ENCODE measurements around the gene GRIK3.

The GRIK3 gene

GRCh38 chr1:36951761-36952160 is 82.6 kb downstream of the GRIK3 start:
- Histone ChIP-seq H3K4me3 (ENCODE audit: low read length) (no peak overlapping the region), H3K4me1 (ENCODE audit: insufficient read depth, low read length) (peaks cover 2% of the 10 kb centered on the region), H3K27me3 (ENCODE audit: insufficient read depth, low read length) (no peaks in the 10 kb centered on the region), H3K9me3 (ENCODE audit: low read length) (no peaks in the 10 kb centered on the region), H3K36me3 (ENCODE audit: insufficient read depth, low read length) (no peaks in the 10 kb centered on the region), H2AFZ (ENCODE audit: low read depth, low read length) (no peak overlapping the region)

GRCh38 chr1:36951292-36951750 is 83.0 kb downstream of the GRIK3 start:
- Histone ChIP-seq H3K27me3 (ENCODE audit: insufficient read depth, low read length) (no peaks in the 10 kb centered on the region), H3K4me1 (ENCODE audit: insufficient read depth, low read length) (peaks cover 2% of the 10 kb centered on the region), H3K36me3 (ENCODE audit: insufficient read depth, low read length) (no peaks in the 10 kb centered on the region), H2AFZ (ENCODE audit: low read depth, low read length) (no peak overlapping the region), H3K9me3 (ENCODE audit: low read length) (no peaks in the 10 kb centered on the region), H3K4me3 (ENCODE audit: low read length) (no peak overlapping the region)

DNA sequence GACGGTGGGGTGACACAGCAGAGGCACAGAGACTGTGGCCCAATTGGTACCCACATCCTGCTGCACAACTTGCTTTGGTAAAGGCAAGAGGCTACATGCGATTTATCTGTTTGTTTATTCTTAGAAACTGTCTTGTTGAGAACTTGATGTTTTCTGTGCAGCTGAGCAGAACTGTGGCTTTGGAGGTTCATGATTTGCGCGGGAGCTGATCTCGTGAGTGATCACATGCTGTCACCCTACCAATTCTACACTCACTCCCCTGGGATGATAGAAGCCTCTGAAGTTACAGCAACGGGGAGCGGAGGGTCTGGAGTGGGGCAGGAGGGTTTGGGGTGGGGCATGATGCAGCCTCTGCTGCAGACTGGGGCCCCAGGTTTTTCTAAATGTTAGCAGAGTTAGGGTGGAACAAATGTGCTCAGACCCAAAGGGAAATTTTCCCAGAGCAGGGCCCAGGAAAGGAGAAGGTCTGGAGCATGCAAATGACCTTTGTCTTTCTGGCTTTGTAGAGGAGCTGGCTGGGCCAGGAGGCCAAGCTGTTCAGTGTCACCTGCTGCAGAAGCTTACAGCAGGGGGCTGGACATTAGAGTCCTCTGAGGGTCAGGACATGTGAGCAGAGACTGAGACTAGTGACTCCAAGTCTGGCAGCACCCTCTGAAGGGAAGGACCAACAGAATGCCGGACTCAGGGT is 83.6 kb downstream of the GRIK3 start:
- Histone ChIP-seq H3K4me1 (ENCODE audit: insufficient read depth, low read length) (peaks cover 2% of the 10 kb centered on the region), H3K9me3 (ENCODE audit: low read length) (no peaks in the 10 kb centered on the region), H2AFZ (ENCODE audit: low read depth, low read length) (no peak overlapping the region)

DNA sequence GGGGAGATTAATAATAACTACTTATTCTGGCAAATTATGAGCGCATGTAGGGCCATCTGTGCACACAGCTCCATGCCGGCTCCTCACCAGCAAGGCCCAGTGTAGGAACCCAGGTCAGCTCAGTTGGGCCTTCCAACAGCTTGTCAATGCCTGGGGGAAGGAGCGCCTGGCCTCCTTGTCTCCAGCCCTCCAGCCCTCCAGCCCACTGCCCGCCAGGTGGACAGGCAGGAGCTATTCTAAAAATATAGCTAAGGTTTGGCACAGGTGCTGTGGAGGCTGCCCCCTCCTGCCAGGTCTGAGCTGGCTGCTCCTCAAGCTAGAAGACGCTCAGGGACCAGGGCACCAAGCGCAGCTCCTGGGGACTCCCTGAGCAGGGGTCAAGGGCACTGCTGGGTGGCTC is 85.7 kb downstream of the GRIK3 start:
- Histone ChIP-seq H3K27me3 (ENCODE audit: insufficient read depth, low read length) (no peaks in the 10 kb centered on the region), H3K36me3 (ENCODE audit: insufficient read depth, low read length) (no peaks in the 10 kb centered on the region), H2AFZ (ENCODE audit: low read depth, low read length) (no peak overlapping the region), H3K4me3 (ENCODE audit: low read length) (no peak overlapping the region), H3K4me1 (ENCODE audit: insufficient read depth, low read length) (peaks cover 2% of the 10 kb centered on the region), H3K9me3 (ENCODE audit: low read length) (no peaks in the 10 kb centered on the region)

More for the DNA sequence above, 83.6 kb downstream of the GRIK3 start:
- Histone ChIP-seq H3K36me3 (ENCODE audit: insufficient read depth, low read length) (no peaks in the 10 kb centered on the region), H3K4me3 (ENCODE audit: low read length) (no peak overlapping the region), H3K27me3 (ENCODE audit: insufficient read depth, low read length) (no peaks in the 10 kb centered on the region)

DNA sequence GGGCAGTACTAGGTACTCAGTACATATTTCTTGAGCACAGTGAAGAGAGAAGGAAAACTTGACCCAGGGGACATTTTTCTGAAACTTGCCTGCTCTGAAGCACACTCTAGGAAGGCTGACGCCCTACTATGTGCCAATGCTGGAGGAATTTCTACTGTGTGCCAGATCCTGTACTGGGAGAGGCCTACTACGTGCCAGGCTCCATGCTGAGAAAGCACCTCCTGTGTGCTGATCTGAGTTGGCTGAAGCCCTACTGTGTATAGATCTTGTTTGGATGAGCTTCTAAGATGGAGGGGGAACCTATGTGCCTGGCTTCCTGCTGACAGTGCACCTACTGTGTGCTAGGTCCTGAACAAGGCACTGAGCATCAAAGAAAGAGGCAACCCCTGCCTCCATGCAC is 86.2 kb downstream of the GRIK3 start:
- Histone ChIP-seq H3K27me3 (ENCODE audit: insufficient read depth, low read length) (no peaks in the 10 kb centered on the region), H3K9me3 (ENCODE audit: low read length) (no peaks in the 10 kb centered on the region), H3K36me3 (ENCODE audit: insufficient read depth, low read length) (no peaks in the 10 kb centered on the region), H3K4me3 (ENCODE audit: low read length) (no peak overlapping the region), H2AFZ (ENCODE audit: low read depth, low read length) (no peak overlapping the region), H3K4me1 (ENCODE audit: insufficient read depth, low read length) (peaks cover 2% of the 10 kb centered on the region)

GRCh38 chr1:36947384-36947783 is 86.9 kb downstream of the GRIK3 start:
- Histone ChIP-seq H3K9me3 (ENCODE audit: low read length) (no peaks in the 10 kb centered on the region), H3K27me3 (ENCODE audit: insufficient read depth, low read length) (no peaks in the 10 kb centered on the region), H3K4me1 (ENCODE audit: insufficient read depth, low read length) (peaks cover 2% of the 10 kb centered on the region), H3K36me3 (ENCODE audit: insufficient read depth, low read length) (no peaks in the 10 kb centered on the region), H2AFZ (ENCODE audit: low read depth, low read length) (no peak overlapping the region), H3K4me3 (ENCODE audit: low read length) (no peak overlapping the region)

GRCh38 chr1:36944883-36945282 is 89.4 kb downstream of the GRIK3 start:
- H3K4me3 ChIP-seq (ENCODE audit: low read length), result no peak overlapping the region
- no peaks in the 10 kb centered on the region for H3K4me1 ChIP-seq (ENCODE audit: insufficient read depth, low read length)

GRCh38 chr1:36942148-36942547 is 92.2 kb downstream of the GRIK3 start:
- peaks cover 7% of the 10 kb centered on the region for H3K27me3 ChIP-seq (ENCODE audit: insufficient read depth, low read length)
- no peak overlapping the region for H3K4me3 ChIP-seq (ENCODE audit: low read length)
- no peaks in the 10 kb centered on the region for H3K9me3 ChIP-seq (ENCODE audit: low read length)
- H3K4me1 ChIP-seq (ENCODE audit: insufficient read depth, low read length), result no peaks in the 10 kb centered on the region
- no peak overlapping the region for H2AFZ ChIP-seq (ENCODE audit: low read depth, low read length)
- H3K36me3 ChIP-seq (ENCODE audit: insufficient read depth, low read length), result no peaks in the 10 kb centered on the region

More at GRCh38 chr1:36944883-36945282, 89.4 kb downstream of the GRIK3 start:
- Histone ChIP-seq H3K9me3 (ENCODE audit: low read length) (no peaks in the 10 kb centered on the region), H2AFZ (ENCODE audit: low read depth, low read length) (no peak overlapping the region), H3K36me3 (ENCODE audit: insufficient read depth, low read length) (no peaks in the 10 kb centered on the region), H3K27me3 (ENCODE audit: insufficient read depth, low read length) (peaks cover 3% of the 10 kb centered on the region)

DNA sequence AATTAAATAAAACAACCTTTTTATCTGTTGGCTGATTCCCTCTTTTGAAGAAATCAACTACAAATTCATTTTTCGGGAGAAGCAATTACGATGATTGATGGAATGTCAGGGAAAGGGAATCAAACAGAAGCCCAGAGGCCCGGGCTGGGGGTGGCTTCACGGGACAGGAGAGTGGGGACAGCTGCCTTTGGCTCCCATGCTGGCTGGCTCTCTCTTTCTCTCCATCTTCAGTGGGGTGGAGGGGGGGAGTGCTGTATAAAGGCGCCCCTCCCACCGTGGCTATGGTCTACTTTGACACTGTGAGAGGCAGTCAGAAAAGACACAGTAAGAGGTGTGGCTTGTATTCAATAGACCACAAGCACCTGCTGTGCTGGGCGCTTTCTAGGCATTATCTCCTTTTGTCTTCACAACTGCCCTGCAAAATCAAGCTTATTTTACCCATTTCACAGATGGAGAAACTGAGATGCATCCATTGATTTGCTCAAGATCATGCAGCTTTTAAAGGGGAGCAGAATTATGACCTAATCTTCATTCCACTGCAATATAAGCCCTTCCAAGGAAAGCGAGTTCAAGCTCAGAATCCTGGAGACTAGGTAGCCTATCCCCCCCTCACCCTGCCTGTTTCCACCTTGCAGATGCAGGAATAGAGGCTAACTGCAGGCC is 92.9 kb downstream of the GRIK3 start:
- no peaks in the 10 kb centered on the region for H3K4me1 ChIP-seq (ENCODE audit: insufficient read depth, low read length)
- H2AFZ ChIP-seq (ENCODE audit: low read depth, low read length), result no peak overlapping the region
- no peak overlapping the region for H3K4me3 ChIP-seq (ENCODE audit: low read length)
- H3K27me3 ChIP-seq (ENCODE audit: insufficient read depth, low read length), result peaks cover 7% of the 10 kb centered on the region
- no peaks in the 10 kb centered on the region for H3K36me3 ChIP-seq (ENCODE audit: insufficient read depth, low read length)
- H3K9me3 ChIP-seq (ENCODE audit: low read length), result no peaks in the 10 kb centered on the region

DNA sequence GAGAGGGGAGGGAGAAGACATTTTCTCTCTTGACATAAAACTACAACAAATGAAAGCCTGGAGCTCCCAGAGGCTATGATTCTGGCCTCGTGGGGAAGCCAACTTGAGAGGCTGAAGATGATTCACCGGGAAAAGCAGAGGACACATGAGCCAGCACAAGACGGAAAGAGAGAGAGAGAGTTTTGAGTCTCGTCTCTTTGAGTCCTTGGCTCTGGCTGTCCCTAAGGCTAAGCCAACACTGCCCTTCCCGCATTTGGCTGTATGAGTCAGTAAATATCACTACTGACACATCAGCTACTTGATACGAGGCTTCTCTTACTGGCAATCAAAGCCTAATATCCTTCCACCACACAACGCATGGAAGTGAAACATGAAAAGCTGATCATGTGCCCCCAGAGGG is 95.5 kb downstream of the GRIK3 start:
- Histone ChIP-seq H3K27me3 (ENCODE audit: insufficient read depth, low read length) (peaks cover 7% of the 10 kb centered on the region), H3K4me1 (ENCODE audit: insufficient read depth, low read length) (no peaks in the 10 kb centered on the region)

GRCh38 chr1:36937371-36937770 is 96.9 kb downstream of the GRIK3 start:
- no peaks in the 10 kb centered on the region for H3K36me3 ChIP-seq (ENCODE audit: insufficient read depth, low read length)
- no peaks in the 10 kb centered on the region for H3K9me3 ChIP-seq (ENCODE audit: low read length)
- H3K27me3 ChIP-seq (ENCODE audit: insufficient read depth, low read length), result peaks cover 7% of the 10 kb centered on the region
- H2AFZ ChIP-seq (ENCODE audit: low read depth, low read length), result no peak overlapping the region
- no peaks in the 10 kb centered on the region for H3K4me1 ChIP-seq (ENCODE audit: insufficient read depth, low read length)
- H3K4me3 ChIP-seq (ENCODE audit: low read length), result no peak overlapping the region

More for the DNA sequence above, 95.5 kb downstream of the GRIK3 start:
- Histone ChIP-seq H3K9me3 (ENCODE audit: low read length) (no peaks in the 10 kb centered on the region), H3K4me3 (ENCODE audit: low read length) (no peak overlapping the region), H3K36me3 (ENCODE audit: insufficient read depth, low read length) (no peaks in the 10 kb centered on the region), H2AFZ (ENCODE audit: low read depth, low read length) (no peak overlapping the region)

DNA sequence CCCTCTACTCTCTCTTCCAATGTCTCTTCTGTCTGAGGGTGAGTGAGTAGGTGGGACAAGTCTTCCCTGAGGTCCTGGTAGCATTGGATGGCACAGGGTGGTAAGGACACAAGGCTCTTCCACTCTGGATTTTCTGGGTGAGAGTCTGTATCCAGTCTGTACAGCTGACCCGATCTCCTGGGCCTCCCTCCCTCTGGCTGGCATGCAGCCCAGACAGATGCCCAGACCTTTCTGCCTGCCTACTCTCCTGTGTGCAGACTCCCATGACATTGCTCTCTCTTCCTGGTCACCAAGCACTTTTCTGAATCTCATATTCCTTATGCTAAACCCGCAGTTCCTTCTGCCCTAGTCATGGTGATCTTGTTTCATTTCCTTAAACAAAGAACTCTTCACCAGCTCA is 100.3 kb downstream of the GRIK3 start:
- no peak overlapping the region for H3K4me3 ChIP-seq (ENCODE audit: low read length)
- H2AFZ ChIP-seq (ENCODE audit: low read depth, low read length), result no peak overlapping the region
- no peaks in the 10 kb centered on the region for H3K4me1 ChIP-seq (ENCODE audit: insufficient read depth, low read length)
- H3K9me3 ChIP-seq (ENCODE audit: low read length), result no peaks in the 10 kb centered on the region
- peaks cover 3% of the 10 kb centered on the region for H3K27me3 ChIP-seq (ENCODE audit: insufficient read depth, low read length)
- H3K36me3 ChIP-seq (ENCODE audit: insufficient read depth, low read length), result no peaks in the 10 kb centered on the region

GRCh38 chr1:36927826-36928225 is 106.5 kb downstream of the GRIK3 start:
- Histone ChIP-seq H3K36me3 (ENCODE audit: insufficient read depth, low read length) (no peaks in the 10 kb centered on the region), H3K9me3 (ENCODE audit: low read length) (no peaks in the 10 kb centered on the region), H3K4me3 (ENCODE audit: low read length) (no peak overlapping the region), H2AFZ (ENCODE audit: low read depth, low read length) (no peak overlapping the region), H3K4me1 (ENCODE audit: insufficient read depth, low read length) (no peaks in the 10 kb centered on the region), H3K27me3 (ENCODE audit: insufficient read depth, low read length) (no peaks in the 10 kb centered on the region)
